NT2/D1 (cell line): ENCODE results near the gene DHX16.

ENCODE experiments used
- YY1 ChIP-seq: IDR thresholded peaks from 2 replicates; pipeline ENCODE4 v1.6.1; 2011; ENCODE audit not compliant: insufficient read length, insufficient read depth
- ZNF274 ChIP-seq: IDR thresholded peaks from 2 replicates; pipeline ENCODE4 v1.6.1; 2011; ENCODE audit warnings: mild to moderate bottlenecking, low read depth, low read length

DNA sequence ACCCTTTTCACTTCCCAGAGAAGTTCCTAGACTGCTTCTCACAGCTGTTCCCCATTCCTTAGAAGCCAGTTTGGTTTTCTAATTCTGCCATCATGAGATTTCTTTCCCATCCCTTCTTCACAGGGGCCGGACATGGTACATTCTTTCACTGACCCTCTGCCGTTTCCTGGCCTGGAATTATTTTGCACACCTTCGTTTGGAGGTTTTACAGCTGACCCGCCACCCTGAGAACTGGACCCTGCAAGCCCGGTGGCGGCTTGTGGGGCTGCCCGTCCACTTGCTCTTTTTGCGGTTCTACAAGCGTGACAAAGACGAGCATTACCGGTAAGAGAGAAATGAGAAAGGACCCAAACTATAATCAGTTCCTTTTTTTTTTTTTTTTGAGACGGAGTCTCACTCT is 21.7 kb downstream of the DHX16 start:
- TF ChIP-seq ZNF274 (no peak), YY1 (no peak)
